ENCODE data around the gene STPG4. TPM values are rescaled to one million over a fixed set of nuclear protein-coding genes. Genes with fewer than 3 reads are reported as not detected.

Gene STPG4
- total RNA-seq, 4 donors from 2014 or later, result not detected

- TF ChIP-seq CTCF (IDR thresholded peaks at IDR 0.05; ENCODE audit: low read depth), result no peak
Measured at GRCh38 chr2:47065343-47065742, 89.8 kb downstream of the STPG4 start.

- no peak for TF ChIP-seq CTCF (IDR thresholded peaks at IDR 0.05; ENCODE audit: low read depth)
Measured at GRCh38 chr2:47064106-47064505, 91.0 kb downstream of the STPG4 start.

- no peak for TF ChIP-seq CTCF (IDR thresholded peaks at IDR 0.05; ENCODE audit: low read depth)
Measured at GRCh38 chr2:47063538-47063930, 91.6 kb downstream of the STPG4 start.

- TF ChIP-seq CTCF (IDR thresholded peaks at IDR 0.05; ENCODE audit: low read depth), result no peak
Measured at GRCh38 chr2:47062681-47063537, 92.2 kb downstream of the STPG4 start.

- TF ChIP-seq CTCF (IDR thresholded peaks at IDR 0.05; ENCODE audit: low read depth), result no peak
Measured at GRCh38 chr2:47061944-47062678, 93.0 kb downstream of the STPG4 start.

- no peak for TF ChIP-seq CTCF (IDR thresholded peaks at IDR 0.05; ENCODE audit: low read depth)
Measured at GRCh38 chr2:47060652-47061170, 94.4 kb downstream of the STPG4 start.

All from subcutaneous adipose tissue (tissue), 4 donors.